Measurements from ENCODE around the gene SLC25A45.

The SLC25A45 gene

DNA sequence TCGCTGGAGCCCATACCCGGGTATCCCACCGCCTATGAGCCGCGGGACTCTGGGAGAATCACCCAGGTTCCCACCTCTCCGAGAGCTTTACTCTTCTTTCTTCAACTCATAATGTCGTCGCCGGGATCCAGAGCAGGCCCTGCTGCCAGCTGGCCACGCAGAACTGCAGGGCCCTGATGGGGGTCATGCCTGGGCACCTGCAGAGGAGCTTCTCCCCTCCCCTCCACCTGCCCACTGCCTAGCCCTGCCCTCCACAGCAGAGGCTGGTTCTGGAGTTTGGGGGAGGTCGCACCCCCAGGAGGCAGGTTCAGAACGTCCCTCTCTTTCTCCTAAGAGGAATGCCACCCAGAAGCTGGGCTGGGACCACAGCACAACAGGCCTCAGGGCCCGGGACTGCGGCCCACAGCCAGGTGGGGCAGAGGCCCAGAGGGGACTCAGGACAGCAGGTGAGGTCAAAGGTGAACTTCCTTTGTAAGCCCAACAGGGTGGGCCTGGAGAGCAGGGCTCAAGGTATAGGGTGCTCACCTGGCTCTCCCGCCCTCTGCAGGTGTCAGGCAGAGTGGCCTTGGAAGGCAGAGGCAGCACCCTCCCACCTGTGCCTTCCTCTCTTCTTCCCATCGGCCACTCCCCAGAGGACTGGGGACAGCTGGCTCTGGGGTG lies 1.9 kb downstream of the SLC25A45 start:
- POLR2A ChIA-PET: interaction anchor here (1.2 kb wide), 1 partner anchor 127 kb away, joined by 3 read pairs; no protein-coding TSS in a partner anchor
- CTCF ChIA-PET: interaction anchor here (1.0 to 6.6 kb wide), 6 partner anchors 10 to 130 kb away, joined by 3 to 43 read pairs (median 10); no protein-coding TSS in a partner anchor
- TF ChIP-seq, protein P1, sequence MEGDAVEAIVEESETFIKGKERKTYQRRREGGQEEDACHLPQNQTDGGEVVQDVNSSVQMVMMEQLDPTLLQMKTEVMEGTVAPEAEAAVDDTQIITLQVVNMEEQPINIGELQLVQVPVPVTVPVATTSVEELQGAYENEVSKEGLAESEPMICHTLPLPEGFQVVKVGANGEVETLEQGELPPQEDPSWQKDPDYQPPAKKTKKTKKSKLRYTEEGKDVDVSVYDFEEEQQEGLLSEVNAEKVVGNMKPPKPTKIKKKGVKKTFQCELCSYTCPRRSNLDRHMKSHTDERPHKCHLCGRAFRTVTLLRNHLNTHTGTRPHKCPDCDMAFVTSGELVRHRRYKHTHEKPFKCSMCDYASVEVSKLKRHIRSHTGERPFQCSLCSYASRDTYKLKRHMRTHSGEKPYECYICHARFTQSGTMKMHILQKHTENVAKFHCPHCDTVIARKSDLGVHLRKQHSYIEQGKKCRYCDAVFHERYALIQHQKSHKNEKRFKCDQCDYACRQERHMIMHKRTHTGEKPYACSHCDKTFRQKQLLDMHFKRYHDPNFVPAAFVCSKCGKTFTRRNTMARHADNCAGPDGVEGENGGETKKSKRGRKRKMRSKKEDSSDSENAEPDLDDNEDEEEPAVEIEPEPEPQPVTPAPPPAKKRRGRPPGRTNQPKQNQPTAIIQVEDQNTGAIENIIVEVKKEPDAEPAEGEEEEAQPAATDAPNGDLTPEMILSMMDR (IDR thresholded peaks at IDR 0.05; ENCODE audit: insufficient read depth, low read length, missing control alignments): no peak
- no peak overlapping the region for H3K4me3 ChIP-seq (ENCODE audit: low read depth, low read length)
- DNase-seq (ENCODE audit: low read depth, low spot score): no peak

DNA sequence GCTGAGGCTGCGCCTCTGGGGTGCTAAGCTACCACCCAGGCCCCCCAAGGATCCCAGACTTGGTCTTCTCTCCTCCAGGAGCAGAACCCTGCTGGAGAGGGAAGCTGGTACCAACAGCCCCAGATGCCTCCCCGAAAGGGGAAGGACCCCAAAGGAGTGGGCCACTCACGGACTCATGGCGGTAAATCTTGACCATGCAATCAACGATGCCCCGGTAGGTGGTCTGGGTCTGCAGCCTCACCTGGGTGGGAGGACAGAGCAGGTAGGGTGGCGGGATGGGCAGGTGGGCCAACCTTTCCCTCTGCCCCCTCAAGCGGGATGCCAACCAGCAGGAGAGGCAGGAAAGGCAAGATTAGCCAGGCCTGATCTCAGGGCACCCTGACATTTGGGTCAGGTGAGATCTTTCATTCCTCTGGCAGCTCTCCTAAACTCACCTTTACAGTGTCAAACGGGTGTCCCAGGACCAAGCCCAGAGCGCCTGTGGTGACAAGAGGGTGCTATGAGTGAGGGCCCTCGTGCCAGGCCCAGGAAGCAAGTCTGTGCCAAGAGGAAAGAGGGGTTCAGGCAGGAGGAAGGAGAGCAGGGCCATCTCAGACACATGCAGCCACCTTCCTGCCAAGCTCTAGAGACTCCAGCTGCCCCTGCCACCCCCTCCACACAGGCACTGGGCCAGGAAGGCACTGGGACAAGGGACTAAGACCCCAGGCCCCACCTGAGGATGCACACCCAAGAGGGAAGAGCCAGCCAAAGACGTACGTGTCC lies 2.6 kb downstream of the SLC25A45 start:
- DNase-seq (ENCODE audit: low read depth, low spot score): no peak
- CTCF ChIA-PET: interaction anchor here (1.4 to 6.6 kb wide), 4 partner anchors 11 to 131 kb away, joined by 7 to 43 read pairs (median 26); no protein-coding TSS in a partner anchor
- TF ChIP-seq, protein P1 (IDR thresholded peaks at IDR 0.05; ENCODE audit: insufficient read depth, low read length, missing control alignments): no peak
- H3K4me3 ChIP-seq (ENCODE audit: low read depth, low read length): no peak overlapping the region
- POLR2A ChIA-PET: interaction anchor here (0.8 to 1.2 kb wide), 2 partner anchors 43 to 47 kb away, joined by 3 read pairs; partner anchors contain the start of gene NEAT1

DNA sequence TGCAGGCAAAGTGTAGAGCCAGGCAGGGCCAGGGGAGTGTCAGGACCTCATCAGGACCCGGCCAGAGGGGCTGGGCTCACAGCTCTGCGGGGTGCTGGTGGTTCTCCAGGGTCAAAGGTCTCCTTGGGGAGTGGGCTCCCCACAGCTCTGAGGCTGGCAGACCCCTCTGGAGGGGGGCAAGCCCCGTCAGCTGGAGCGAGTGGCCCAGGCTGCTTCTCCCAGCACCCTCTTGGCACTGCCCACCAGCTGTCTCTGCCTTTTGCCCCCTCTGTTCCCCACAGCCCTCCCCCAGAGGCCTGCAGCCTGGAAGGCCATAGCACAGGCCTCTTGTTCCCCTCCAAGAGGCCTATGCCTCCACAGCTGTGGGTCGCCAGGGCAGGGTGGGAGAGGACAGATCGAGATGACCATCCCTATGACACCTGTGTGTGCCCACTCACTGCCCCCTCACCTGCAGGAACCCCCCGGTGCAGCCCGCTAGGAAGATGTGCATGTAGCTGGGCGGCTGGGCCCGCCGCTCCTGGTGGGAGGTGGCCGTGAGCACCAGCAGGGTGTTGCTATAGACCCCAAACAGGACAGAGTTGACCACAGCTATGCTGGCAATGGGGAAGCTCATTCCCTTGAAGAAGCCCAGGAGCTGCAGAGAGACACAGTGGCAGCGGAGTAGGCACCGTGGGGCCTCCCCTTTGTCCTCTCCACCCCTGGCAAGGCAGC lies 3.4 kb downstream of the SLC25A45 start:
- ChIA-PET POLR2A (interaction anchor here (0.8 to 1.2 kb wide), 2 partner anchors 44 to 47 kb away, joined by 3 read pairs; partner anchors contain the start of gene NEAT1), CTCF (interaction anchor here (1.0 to 6.6 kb wide), 5 partner anchors 8 to 131 kb away, joined by 3 to 43 read pairs (median 14); no protein-coding TSS in a partner anchor)
- H3K4me3 ChIP-seq (ENCODE audit: low read depth, low read length): no peak overlapping the region
- TF ChIP-seq, protein P1 (IDR thresholded peaks at IDR 0.05; ENCODE audit: insufficient read depth, low read length, missing control alignments): no peak
- no peak for DNase-seq (ENCODE audit: low read depth, low spot score)

DNA sequence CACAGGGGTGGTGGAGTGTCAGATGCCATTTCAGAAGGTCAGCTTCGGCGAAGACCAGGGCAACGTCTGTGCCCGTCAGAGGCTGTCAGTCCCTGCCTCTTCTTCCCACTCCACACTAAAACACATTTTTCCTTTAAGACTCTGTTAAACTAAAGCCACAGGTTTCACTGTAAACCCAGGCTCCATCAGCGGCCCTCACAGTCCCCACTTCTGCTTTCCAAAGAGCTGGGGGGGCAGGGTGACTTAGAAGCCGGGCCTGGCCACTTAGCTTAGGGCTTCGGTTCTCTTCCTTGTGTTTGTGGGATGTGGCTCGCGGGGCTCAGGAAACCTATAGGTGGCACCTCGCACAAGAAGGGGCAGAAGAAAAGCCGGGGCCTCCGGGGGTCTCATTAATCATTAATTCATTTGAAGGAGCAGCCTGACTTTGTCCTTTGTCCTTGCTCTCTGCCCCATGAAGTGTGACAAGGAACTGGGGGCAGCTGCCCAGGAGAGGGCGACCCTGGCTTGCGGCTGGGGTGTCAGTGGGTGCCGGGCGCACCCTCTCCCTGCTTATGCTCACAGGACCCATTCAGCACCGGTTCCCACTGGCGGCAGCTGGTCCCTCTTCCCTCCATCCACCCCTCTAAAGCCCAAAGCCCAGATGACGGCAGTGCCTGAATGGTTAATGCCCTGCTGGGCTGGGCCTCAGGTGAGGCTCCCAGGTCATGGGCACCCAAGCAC lies 4.1 kb downstream of the SLC25A45 start:
- ChIA-PET POLR2A (interaction anchor here (0.7 kb wide), 1 partner anchor 43 kb away, joined by 3 read pairs; no protein-coding TSS in a partner anchor), CTCF (interaction anchor here (1.0 to 6.1 kb wide), 4 partner anchors 9 to 132 kb away, joined by 3 to 43 read pairs (median 9); no protein-coding TSS in a partner anchor)
- DNase-seq (ENCODE audit: low read depth, low spot score): no peak
- TF ChIP-seq, protein P1 (IDR thresholded peaks at IDR 0.05; ENCODE audit: insufficient read depth, low read length, missing control alignments): no peak
- no peak overlapping the region for H3K4me3 ChIP-seq (ENCODE audit: low read depth, low read length)

DNA sequence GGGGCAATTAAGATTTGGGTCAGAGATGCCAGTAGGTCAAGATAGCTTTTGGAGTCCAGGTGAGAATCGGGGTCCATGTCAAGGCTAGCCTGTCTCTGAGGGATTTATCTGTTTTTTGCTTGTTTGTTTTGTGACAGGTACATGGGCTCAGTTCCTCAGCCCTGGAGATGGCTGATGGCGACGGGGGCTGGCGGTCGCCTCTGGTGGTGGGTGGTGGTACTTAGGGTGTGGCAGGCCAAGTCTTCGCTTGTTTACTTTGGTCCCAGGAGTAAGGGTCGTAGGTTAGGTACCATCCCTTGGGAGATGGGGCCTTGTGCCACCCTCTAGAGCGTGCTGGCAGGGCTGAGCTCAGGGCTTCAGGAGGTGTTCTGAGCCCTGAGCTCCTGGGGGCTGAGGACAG lies 4.7 kb downstream of the SLC25A45 start:
- ChIA-PET CTCF (interaction anchor here (1.0 to 6.1 kb wide), 4 partner anchors 10 to 133 kb away, joined by 3 to 43 read pairs (median 9); no protein-coding TSS in a partner anchor), POLR2A (interaction anchor here (0.7 kb wide), 1 partner anchor 43 kb away, joined by 3 read pairs; no protein-coding TSS in a partner anchor)
- TF ChIP-seq, protein P1 (IDR thresholded peaks at IDR 0.05; ENCODE audit: insufficient read depth, low read length, missing control alignments): no peak

More for the DNA sequence above, 4.7 kb downstream of the SLC25A45 start:
- no peak for DNase-seq (ENCODE audit: low read depth, low spot score)
- no peak overlapping the region for H3K4me3 ChIP-seq (ENCODE audit: low read depth, low read length)
